Hypothalamus (tissue), 51 donors: Measurements from ENCODE around the gene CIAO3.
A peak's percentile ranks its signal among the peaks of the same experiment; 100 is the strongest.

Experiments used
- DNase-seq, 51 donors: peaks; one replicate each; lab custom pipeline; 2025; lab: John Stamatoyannopoulos, UW

Gene CIAO3

GRCh38 chr16:739560-740458 is 988 bp downstream of the CIAO3 start:
- no peak for DNase-seq

DNA sequence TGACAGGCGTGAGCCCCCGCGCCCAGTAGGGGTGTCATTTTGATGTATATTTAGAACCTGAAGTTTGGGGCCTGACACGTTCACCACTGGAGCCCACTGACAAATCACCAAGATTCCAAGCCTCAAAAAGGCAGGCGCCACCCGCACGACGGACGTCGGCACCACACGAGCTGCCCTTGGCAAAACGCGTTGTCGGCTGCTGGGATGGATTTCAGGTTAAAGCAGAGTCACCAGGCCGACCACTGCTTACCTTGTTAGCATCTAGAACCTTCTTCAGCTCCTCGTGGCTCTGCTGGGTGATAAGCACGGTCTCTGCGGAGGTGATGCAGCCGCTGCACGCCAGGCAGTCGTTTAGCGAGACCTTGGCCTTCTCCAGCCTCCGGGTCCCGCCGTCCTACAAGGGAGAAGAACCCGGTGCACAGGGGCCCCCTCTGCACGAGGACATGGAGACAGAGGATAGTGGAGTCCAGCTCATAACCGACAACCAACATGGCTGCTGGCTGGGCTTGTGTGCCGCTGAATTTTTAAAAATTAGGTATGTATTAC is 3.8 kb downstream of the CIAO3 start:
- DNase-seq, result no peak

- DNase-seq, result no peak
Measured at GRCh38 chr16:735982-736453, 4.8 kb downstream of the CIAO3 start.

DNA sequence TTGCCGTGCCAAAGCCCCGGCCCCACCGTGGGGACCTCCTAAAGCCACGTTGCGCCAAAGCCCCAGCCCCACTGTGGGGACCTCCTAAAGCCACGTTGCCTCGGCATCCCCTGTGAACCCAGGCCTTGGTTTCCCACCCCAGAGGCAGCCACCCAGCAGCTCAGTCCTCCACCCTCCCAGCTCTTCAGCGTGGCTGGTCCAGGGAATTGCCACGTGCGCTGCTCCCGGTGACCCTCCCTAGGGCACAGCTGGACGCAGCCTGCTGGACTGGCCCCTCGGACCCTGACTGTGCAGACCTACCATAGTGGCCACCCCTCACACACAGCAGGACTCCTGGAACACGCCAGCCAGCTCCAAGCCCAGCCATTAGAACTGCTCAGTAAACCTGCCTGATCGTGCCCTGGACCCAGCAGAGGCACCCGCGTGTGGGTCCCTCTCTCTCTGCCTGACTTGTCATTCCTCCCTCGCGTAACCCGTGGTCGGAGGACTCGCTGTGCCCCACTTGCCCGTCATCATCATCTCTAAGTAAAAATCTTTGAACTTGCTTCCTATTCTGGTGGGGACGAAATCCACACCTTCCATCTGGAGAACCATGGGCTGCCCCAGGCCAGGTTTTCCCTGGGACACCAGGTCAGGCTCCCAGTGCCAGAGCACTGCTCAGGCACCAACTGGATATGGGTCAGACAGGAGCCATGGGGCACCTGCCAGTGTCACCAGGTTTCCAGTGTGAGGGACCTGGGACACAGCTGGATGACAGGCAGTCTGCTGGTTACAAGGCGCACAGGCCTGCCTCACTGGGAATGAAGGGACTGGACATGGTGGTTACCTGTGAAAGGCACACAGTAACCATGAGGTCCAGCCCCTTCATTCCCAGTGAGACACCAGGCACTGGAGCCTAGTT is 5.6 kb downstream of the CIAO3 start:
- no peak for DNase-seq

DNA sequence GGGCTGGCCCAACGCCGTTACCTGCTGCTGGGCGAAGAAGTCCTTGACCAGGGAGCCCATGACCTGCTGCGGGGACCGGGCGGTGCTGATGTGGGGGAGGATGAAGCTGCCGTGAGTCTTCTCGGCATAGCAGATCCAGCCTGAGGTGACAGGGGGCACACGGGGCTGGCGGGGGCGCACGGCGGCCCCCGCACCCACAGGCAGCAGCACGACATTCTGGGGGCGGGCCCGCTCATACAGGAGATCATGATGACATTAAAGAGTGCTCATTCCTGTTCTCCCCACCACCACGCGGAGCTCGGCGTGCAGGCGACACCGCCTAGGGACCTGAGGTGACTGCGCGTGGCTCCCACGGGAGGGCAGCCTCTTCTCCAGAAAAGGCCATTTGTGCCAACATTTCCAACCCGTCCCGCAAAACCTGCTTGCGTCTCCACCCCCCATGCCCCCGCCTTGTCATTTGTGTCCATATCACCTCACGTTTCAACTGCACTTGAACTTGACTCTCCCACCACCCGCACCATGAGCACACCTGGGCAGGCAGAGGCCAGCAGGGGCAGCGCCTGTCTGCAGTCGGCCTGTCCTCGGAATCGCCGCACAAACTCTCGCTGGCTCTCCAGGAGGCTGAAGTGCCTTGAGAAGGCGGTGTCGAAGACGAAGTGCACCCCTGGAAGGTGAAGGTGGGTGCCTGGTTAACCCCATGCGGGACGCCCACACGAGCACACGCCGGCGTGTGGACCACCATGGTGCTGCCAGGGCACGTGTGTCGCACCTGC is 6.4 kb downstream of the CIAO3 start:
- peak in 1 of 51 donors; percentile 19 for DNase-seq

- peak in 1 of 51 donors; percentile 33 for DNase-seq
Measured at GRCh38 chr16:733382-734207, 7.2 kb downstream of the CIAO3 start.

GRCh38 chr16:732936-733335 is 7.9 kb downstream of the CIAO3 start:
- peak in 1 of 51 donors; percentile 25 for DNase-seq

DNA sequence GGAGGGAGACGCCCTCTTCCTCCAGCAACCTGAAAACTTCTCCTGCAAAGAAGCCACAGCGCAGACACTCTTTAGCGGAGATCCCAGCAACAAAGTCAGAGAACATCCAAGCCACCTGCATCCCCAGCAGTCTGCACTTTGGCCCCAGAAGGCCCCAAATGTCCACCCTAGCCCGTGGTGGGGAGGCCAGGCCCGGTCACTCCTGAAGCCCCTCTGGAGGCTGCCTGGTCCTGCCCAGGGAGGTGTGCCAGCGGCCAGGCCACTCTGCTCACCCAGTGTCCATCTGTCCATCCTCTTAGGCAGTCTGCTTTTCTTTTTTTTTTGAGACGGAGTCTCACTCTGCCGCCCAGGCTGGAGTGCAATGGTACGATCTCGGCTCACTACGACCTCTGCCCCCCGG is 8.5 kb downstream of the CIAO3 start:
- no peak for DNase-seq

DNA sequence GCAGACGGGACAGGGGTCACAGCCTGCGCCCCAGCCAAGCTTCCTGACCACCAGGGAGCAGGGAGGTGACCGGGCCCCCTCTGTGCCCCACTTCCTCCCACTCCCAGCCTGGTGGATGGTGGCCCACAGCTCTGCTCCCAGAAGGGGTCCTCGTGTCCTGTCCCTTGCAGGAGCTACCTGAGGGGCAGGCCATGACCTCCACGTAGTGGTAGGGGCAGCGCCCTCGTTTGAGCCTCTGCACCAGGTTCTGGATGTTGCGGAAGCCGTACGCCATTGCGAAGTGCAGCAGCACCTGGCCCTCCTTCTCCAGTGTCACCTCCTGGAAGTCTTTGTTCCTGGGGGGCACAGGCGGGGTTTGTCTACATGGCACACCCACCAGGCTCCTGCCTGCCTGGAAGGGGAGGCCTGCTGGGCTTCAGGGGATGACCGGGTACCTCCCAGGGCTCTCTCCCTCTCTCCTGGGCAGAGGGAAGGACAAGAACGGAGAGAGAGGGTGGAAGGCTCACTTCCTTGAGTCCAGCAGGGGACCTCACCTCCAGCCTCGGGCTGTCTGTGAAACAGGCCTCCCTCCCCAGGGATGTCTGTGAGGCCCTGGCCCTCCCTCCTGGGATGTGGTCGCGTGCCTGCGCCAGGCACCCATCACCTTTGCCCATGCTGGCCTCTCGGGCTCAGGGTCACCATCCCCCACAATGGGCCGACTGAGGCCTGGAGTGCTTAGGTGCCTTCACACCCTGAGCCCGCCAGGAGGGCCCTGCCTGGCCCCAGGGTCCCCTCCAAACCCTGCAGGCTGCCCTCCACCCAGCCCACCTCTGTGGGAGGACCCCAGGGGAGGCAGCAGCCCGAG is 9.9 kb downstream of the CIAO3 start:
- no peak for DNase-seq

- no peak for DNase-seq
Measured at GRCh38 chr16:729768-730665, 10.8 kb downstream of the CIAO3 start.

DNA sequence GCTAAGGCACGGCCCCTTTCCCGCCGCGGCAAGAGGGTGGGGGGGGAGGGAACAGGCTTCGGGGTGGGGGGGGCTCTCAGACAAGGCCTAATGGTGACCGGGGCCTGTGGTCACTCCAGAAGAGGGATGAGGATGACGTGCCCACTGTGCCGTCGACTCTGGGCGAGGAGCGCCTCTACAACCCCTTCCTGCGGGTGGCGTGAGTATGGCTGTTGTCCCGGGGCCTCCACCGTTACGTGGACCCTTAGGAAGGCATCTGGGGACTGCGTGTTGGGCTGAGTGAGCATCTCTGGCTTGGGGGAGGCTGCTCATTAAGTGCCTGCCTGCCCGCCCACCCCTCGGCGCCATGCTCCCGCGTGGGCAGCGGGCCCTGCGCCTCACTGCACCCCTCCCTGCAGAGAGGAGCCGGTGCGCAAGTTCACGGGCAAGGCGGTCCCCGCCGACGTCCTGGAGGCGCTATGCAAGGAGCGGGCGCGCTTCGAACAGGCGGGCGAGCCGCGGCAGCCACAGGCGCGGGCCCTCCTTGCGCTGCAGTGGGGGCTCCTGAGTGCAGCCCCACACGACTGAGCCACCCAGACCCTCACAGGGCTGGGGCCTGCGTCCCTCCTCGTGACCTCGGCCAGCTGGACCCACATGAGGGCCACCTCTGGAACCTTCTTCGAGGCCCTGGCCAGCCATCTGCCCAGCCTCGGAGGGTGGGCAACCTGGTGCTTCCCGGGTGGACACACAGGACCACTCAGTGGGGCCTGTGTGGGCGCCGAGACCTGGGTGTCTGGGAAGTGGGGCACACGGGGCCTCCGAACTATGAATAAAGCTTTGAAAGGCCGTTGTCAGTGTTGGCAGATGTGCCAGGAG is 11.7 kb downstream of the CIAO3 start:
- DNase-seq, result peak in 2 of 51 donors; percentile 42 to 43

DNA sequence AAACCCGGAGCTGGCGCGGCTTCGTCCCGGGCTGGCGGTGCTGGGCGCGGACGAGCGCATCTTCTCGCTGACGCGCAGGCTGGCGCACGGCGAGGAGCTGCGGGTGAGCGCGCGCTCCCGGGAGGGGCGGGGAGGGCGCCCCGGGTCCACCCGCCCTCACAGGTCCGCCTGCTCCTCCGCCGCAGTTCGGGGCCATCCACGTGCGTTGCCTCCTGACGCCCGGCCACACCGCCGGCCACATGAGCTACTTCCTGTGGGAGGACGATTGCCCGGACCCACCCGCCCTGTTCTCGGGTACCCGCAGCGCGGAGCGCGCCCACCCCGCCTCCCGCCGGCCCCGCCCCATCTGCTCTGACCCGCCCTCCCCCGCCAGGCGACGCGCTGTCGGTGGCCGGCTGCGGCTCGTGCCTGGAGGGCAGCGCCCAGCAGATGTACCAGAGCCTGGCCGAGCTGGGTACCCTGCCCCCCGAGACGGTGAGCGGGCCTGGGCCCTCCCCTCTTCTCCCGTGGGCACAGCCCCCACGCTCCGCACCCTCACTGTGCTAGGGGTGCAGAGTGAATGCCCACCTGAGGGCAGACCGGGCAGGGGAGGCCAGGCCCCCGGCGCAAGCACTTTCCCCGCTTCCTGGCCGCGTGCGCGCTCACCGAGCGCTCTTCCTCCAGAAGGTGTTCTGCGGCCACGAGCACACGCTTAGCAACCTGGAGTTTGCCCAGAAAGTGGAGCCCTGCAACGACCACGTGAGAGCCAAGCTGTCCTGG is 12.5 kb downstream of the CIAO3 start:
- peak in 42 of 51 donors; percentile 13 to 86 (median 58) for DNase-seq

- DNase-seq, result no peak
Measured at GRCh38 chr16:727291-727977, 13.4 kb downstream of the CIAO3 start.

DNA sequence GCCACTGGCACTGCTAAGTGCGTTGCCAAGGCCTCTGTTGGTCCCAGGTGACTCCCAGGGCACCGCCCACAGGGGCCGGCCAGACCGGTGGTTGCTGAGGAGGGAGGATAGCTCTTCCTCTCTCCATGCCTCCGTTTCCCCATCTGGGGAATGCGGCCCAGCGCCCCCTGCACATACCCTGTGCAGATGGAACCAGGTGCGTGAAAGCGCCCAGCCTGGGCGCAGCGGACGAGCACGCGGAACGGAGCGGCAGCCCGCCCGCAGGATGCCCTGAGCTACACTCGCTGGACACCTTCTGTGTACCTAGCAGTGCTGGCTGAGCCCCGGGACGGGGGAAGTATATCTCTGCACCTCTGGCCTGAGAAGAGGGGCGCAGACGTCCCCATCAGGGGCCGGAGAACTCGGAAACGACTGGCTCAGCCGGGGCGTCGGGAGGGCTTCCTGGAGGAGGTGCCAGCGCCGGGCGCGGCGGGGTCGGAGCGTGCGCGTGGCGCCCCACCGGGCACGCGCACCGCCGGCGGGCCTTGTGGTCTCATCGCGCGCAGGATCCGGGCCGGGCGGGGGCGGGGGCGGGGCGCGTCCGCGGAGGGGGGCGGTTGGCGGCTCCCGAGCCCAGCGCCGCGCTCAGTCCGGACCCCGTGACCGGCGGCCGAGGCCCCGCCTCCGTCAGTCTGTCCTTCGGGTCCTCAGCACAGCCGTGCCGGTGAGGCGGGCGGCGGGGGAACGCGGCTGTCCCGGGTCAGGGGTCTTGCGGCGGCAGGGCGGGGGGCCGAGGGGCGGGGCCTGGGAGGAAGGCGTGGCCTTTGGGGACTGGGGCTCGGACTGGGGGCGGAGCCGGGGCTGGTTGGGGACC is 14.1 kb downstream of the CIAO3 start, which contains the start of the genes CCDC78 and HAGHL:
CCDC78 (minus strand) TSS at position 6 of the 853 bp plus-strand sequence. CDS start 76 bp downstream, outside the sequence.
HAGHL (plus strand) TSS at position 669 of the 853 bp plus-strand sequence. CDS start 404 bp downstream, outside the sequence.
- DNase-seq, result peak in 46 of 51 donors; percentile 14 to 83 (median 53)
